Keratinocyte (primary cell): ENCODE data around the gene CCRL2. TPM values are rescaled to one million over a fixed set of nuclear protein-coding genes. Genes with fewer than 3 reads are reported as not detected.

Experiments used
- DNase-seq: peaks from one replicate; pipeline ENCODE4 v3.0.0-alpha.2; 2011; ENCODE audit warnings: low read depth, missing footprints, low spot score
- FAIRE-seq: peaks from 2 replicates; lab custom pipeline; 2011; peaks lifted over from hg19 to GRCh38; lab: Jason Lieb, UNC
- H2AFZ ChIP-seq: 2 replicates; pipeline ENCODE4 v1.6.0; 2012; ENCODE audit warnings: low read length, control low read depth, inconsistent platforms; ENCODE audit not compliant: control insufficient read depth
- H3K27ac ChIP-seq: 2 replicates; pipeline ENCODE4 v1.5.1; 2011; ENCODE audit warnings: low read length; ENCODE audit not compliant: control insufficient read depth, insufficient read depth
- H3K27me3 ChIP-seq: 3 replicates; pipeline ENCODE4 v1.6.0; 2011; ENCODE audit warnings: low read length; ENCODE audit not compliant: control insufficient read depth, insufficient read depth; ENCODE audit errors: extremely low read depth
- H3K36me3 ChIP-seq, 2 experiments: 2 replicates in 1 of 2; 3 replicates in 1 of 2; pipeline ENCODE4 v1.5.1; 2011; ENCODE audit warnings: low read length in 2 of 2, mild to moderate bottlenecking in 1 of 2; ENCODE audit not compliant: control insufficient read depth in 2 of 2, insufficient read depth in 2 of 2; ENCODE audit errors: extremely low read depth in 1 of 2
- H3K4me1 ChIP-seq: 3 replicates; pipeline ENCODE4 v1.5.1; 2011; ENCODE audit warnings: low read length; ENCODE audit not compliant: control insufficient read depth, insufficient read depth; ENCODE audit errors: extremely low read depth
- H3K4me2 ChIP-seq: 3 replicates; pipeline ENCODE4 v1.6.0; 2011; ENCODE audit warnings: low read depth, low read length; ENCODE audit not compliant: control insufficient read depth, insufficient read depth; ENCODE audit errors: extremely low read depth
- H3K4me3 ChIP-seq, 3 experiments: fragments of 200-600 bp in 1 of 3; sonication (generic) in 1 of 3; 2 replicates in 2 of 3; 3 replicates in 1 of 3; pipeline ENCODE4 v1.5.1; 2011 to 2016; ENCODE audit warnings: low read length in 3 of 3, mild to moderate bottlenecking in 3 of 3, control low read depth in 2 of 3, inconsistent platforms in 1 of 3, low read depth in 1 of 3, mixed read lengths in 1 of 3, mixed run types in 1 of 3, moderate library complexity in 1 of 3; ENCODE audit not compliant: control insufficient read depth in 2 of 3, insufficient read depth in 2 of 3; ENCODE audit errors: extremely low read depth in 1 of 3
- H3K79me2 ChIP-seq: 2 replicates; pipeline ENCODE4 v1.6.0; 2012; ENCODE audit warnings: low read length; ENCODE audit not compliant: control insufficient read depth, insufficient read depth
- H3K9ac ChIP-seq: 3 replicates; pipeline ENCODE4 v1.6.0; 2011; ENCODE audit warnings: low read length; ENCODE audit not compliant: control insufficient read depth, insufficient read depth; ENCODE audit errors: extremely low read depth
- H3K9me1 ChIP-seq: 3 replicates; pipeline ENCODE4 v1.6.0; 2011; ENCODE audit warnings: low read length; ENCODE audit not compliant: control insufficient read depth, insufficient read depth; ENCODE audit errors: extremely low read depth
- H3K9me3 ChIP-seq: 2 replicates; pipeline ENCODE4 v1.5.1; 2012; ENCODE audit warnings: low read depth, low read length; ENCODE audit not compliant: control insufficient read depth
- H4K20me1 ChIP-seq: 3 replicates; pipeline ENCODE4 v1.6.0; 2011; ENCODE audit warnings: low read length; ENCODE audit not compliant: control insufficient read depth, insufficient read depth; ENCODE audit errors: extremely low read depth
- EZH2 ChIP-seq: IDR thresholded peaks from one replicate; pipeline ENCODE4 v1.6.1; 2012; ENCODE audit warnings: inconsistent platforms, mild to moderate bottlenecking, low read length, moderate library complexity
- dilution Hi-C: fragments of 300-500 bp; cut with MboI; formaldehyde crosslinking; loops from one replicate; pipeline ENCODE4 v1.7.0; 2020; ENCODE audit warnings: low sequenced_read_pairs; ENCODE audit not compliant: extremely low pct_ligation_motif_present
- polyA plus RNA-seq, 5 experiments: library from polyadenylated mRNA; depleted of rRNA in 3 of 5; stranded (reverse) in 3 of 5; stranded (forward) in 1 of 5; unstranded in 1 of 5; fragments of >200 nt; gene quantifications; 1 replicate in 1 of 5; 2 replicates in 3 of 5; 3 replicates in 1 of 5; pipeline versions ENCODE4 v1.2.1 to v1.2.3, GENCODE V29; 2011 to 2012; ENCODE audit warnings: missing spikeins in 2 of 5, low read depth in 1 of 5, low replicate concordance in 1 of 5
- TF ChIP-seq, protein P1 (sequence below), 3 experiments: IDR thresholded peaks in 1 of 3; conservative IDR thresholded peaks in 1 of 3; optimal IDR thresholded peaks in 1 of 3; 2 replicates in 2 of 3; 3 replicates in 1 of 3; pipeline versions ENCODE3 to v1.5.1; 2011; ENCODE audit warnings: low read length in 3 of 3, mild to moderate bottlenecking in 3 of 3, moderate library complexity in 2 of 3, control low read depth in 1 of 3, inconsistent platforms in 1 of 3; ENCODE audit not compliant: insufficient read depth in 2 of 3; ENCODE audit errors: extremely low read depth in 1 of 3

Gene CCRL2
- polyA plus RNA-seq, 1 donor (not counting 4 experiments of a cell fraction or from before 2014, with no cell fraction given), result not detected

DNA sequence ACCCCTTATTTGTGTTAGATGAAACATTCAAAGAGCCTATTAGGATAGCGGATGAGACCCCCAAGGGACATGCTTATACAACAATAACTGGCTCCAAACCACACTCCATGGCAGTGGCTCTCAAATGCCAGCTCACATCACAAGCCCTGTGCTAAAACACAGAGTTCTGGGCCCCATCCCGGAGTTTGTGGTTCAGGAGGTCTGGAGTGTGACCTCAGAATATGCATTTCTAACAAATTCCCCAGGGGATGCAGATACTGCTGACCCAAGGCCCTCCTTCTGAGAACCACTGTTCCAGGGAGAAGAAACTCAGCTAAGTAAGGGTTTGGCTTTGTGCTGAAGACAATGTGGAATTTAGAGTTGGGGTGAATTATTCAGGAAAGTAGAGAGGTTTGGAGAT is 3.6 kb downstream of the CCRL2 start:
- Histone ChIP-seq H2AFZ (no peak overlapping the region), H3K27me3 (no peaks in the 10 kb centered on the region), H3K79me2 (no peaks in the 10 kb centered on the region), H3K4me2 (no peak overlapping the region), H3K36me3 (no peaks in the 10 kb centered on the region), H3K4me1 (no peaks in the 10 kb centered on the region), H3K27ac (no peak overlapping the region), H3K4me3 (no peak overlapping the region), H3K9ac (no peak overlapping the region), H4K20me1 (no peaks in the 10 kb centered on the region), H3K9me1 (no peaks in the 10 kb centered on the region), H3K9me3 (no peaks in the 10 kb centered on the region)
- FAIRE-seq (no peak), DNase-seq (no peak)
- no peak for TF ChIP-seq EZH2
- TF ChIP-seq, protein P1, sequence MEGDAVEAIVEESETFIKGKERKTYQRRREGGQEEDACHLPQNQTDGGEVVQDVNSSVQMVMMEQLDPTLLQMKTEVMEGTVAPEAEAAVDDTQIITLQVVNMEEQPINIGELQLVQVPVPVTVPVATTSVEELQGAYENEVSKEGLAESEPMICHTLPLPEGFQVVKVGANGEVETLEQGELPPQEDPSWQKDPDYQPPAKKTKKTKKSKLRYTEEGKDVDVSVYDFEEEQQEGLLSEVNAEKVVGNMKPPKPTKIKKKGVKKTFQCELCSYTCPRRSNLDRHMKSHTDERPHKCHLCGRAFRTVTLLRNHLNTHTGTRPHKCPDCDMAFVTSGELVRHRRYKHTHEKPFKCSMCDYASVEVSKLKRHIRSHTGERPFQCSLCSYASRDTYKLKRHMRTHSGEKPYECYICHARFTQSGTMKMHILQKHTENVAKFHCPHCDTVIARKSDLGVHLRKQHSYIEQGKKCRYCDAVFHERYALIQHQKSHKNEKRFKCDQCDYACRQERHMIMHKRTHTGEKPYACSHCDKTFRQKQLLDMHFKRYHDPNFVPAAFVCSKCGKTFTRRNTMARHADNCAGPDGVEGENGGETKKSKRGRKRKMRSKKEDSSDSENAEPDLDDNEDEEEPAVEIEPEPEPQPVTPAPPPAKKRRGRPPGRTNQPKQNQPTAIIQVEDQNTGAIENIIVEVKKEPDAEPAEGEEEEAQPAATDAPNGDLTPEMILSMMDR (optimal IDR thresholded peaks at IDR 0.05 in 1 of 3, IDR thresholded peaks at IDR 0.05 in 1 of 3, conservative IDR thresholded peaks at IDR 0.05 in 1 of 3; ENCODE audit: extremely low read depth in 1 of 3, insufficient read depth in 2 of 3, low read length in 3 of 3), result no peak
- dilution Hi-C loops, result no loop called here

DNA sequence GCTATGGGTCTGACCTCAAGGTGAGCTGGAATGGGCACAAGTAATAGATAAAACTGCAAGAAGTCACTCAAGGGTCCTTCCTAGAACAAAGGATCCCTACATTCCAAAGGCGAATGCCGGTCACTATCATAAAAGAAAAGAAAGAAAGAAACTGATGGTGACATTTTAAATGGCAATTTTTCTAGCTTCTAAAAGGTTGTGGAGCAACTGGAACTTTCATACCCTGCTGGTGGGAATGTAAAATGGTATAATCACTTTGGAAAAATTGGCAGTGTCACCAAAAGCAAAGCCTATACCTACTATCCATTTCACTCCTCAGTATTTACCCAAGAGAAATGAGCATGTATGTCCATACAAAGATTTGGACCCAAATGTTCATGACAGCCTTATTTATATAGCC is 4.2 kb downstream of the CCRL2 start:
- TF ChIP-seq, protein P1 (optimal IDR thresholded peaks at IDR 0.05 in 1 of 3, IDR thresholded peaks at IDR 0.05 in 1 of 3, conservative IDR thresholded peaks at IDR 0.05 in 1 of 3; ENCODE audit: extremely low read depth in 1 of 3, insufficient read depth in 2 of 3, low read length in 3 of 3), result no peak
- no peak for TF ChIP-seq EZH2
- H3K4me2 ChIP-seq, result no peak overlapping the region
- no peaks in the 10 kb centered on the region for H3K27me3 ChIP-seq
- H3K4me1 ChIP-seq, result no peaks in the 10 kb centered on the region
- DNase-seq (no peak), FAIRE-seq (no peak)
- no peak overlapping the region for H3K9ac ChIP-seq
- dilution Hi-C loops, result no loop called here
- no peak overlapping the region for H3K27ac ChIP-seq
- H3K9me3 ChIP-seq, result no peaks in the 10 kb centered on the region
- no peak overlapping the region for H3K4me3 ChIP-seq
- no peaks in the 10 kb centered on the region for H4K20me1 ChIP-seq
- H3K79me2 ChIP-seq, result no peaks in the 10 kb centered on the region
- H3K9me1 ChIP-seq, result no peaks in the 10 kb centered on the region
- no peaks in the 10 kb centered on the region for H3K36me3 ChIP-seq
- no peak overlapping the region for H2AFZ ChIP-seq
